Glutamatergic neuron (in vitro differentiated cells): ENCODE results near the gene HNRNPUL1. TPM values are rescaled to one million over a fixed set of nuclear protein-coding genes. Genes with fewer than 3 reads are reported as not detected.

Experiments used
- DNase-seq: peaks from one replicate; pipeline ENCODE4 v3.0.0; 2022
- H3K27ac Mint-ChIP-seq: one replicate; pipeline ENCODE4 v1.8.0; 2020; ENCODE audit warnings: mild to moderate bottlenecking, mixed read lengths, inconsistent platforms; ENCODE audit not compliant: unreplicated experiment
- H3K27me3 Mint-ChIP-seq: one replicate; pipeline ENCODE4 v1.8.0; 2020; ENCODE audit warnings: mild to moderate bottlenecking, moderate library complexity, mixed read lengths, inconsistent platforms; ENCODE audit not compliant: unreplicated experiment
- H3K36me3 Mint-ChIP-seq: one replicate; pipeline ENCODE4 v1.8.0; 2020; ENCODE audit warnings: mild to moderate bottlenecking, mixed read lengths, inconsistent platforms; ENCODE audit not compliant: unreplicated experiment
- H3K4me1 Mint-ChIP-seq: one replicate; pipeline ENCODE4 v1.8.0; 2020; ENCODE audit warnings: mild to moderate bottlenecking, low read depth, mixed read lengths, inconsistent platforms; ENCODE audit not compliant: unreplicated experiment
- H3K4me3 Mint-ChIP-seq: one replicate; pipeline ENCODE4 v1.8.0; 2020; ENCODE audit warnings: mild to moderate bottlenecking, mixed read lengths, inconsistent platforms; ENCODE audit not compliant: unreplicated experiment
- H3K9me3 Mint-ChIP-seq: one replicate; pipeline ENCODE4 v1.8.0; 2020; ENCODE audit warnings: mild to moderate bottlenecking, moderate library complexity, mixed read lengths, inconsistent platforms; ENCODE audit not compliant: unreplicated experiment
- total RNA-seq: library from RNA; stranded (reverse); fragmentation: NEBNext Ultra II Directional; extraction: Animal tissue kit (Norgen Biotek cat#: 25700); gene quantifications from one replicate; pipeline ENCODE4 v1.2.1, GENCODE V29; 2021; ENCODE audit not compliant: unreplicated experiment
- TF ChIP-seq, protein P1 (sequence below): fragments of 200-600 bp; sonication (generic); IDR thresholded peaks from one replicate; pipeline ENCODE4 v1.5.0; 2021; ENCODE audit not compliant: partially characterized antibody, unreplicated experiment

HNRNPUL1 gene
- total RNA-seq, 1 donor from 2014 or later = 201 TPM

DNA sequence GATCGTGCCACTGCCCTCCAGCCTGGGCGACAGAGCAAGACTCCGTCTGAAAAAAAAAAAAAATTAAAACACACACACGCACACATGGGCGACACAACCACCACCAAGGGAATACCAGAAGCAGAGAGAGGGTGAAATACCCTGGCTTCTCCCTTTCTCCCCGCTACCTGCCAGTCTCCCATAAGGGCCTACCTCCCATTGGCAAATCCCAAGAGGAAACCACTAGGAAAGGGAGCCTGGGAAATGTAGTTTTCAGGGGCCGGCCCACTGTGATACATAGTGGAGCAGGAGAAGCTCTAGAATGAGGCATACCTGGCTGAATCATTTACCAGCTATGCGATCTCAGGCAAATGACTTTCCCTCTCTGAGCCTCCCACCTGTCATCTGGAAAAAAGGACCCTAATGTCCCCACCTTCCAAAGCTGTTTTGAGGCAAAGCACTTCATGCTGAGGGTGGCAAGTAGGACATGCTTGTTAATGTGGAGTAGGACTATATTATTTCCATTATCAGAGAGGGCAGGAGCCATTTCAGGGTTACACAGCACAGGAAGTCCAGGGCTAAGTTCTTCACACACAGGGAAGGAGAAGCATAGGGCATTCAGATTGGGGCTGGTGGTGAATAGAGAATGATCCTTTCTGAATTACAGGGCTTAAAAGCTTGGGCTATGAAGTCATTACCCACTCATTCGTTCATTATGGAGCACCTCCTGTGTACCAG, 14.3 kb upstream of the HNRNPUL1 start:
- H3K27me3 Mint-ChIP-seq = peaks cover 2% of the 10 kb centered on the region
- H3K36me3 Mint-ChIP-seq = no peaks in the 10 kb centered on the region
- H3K27ac Mint-ChIP-seq = no peak overlapping the region
- TF ChIP-seq, protein P1, sequence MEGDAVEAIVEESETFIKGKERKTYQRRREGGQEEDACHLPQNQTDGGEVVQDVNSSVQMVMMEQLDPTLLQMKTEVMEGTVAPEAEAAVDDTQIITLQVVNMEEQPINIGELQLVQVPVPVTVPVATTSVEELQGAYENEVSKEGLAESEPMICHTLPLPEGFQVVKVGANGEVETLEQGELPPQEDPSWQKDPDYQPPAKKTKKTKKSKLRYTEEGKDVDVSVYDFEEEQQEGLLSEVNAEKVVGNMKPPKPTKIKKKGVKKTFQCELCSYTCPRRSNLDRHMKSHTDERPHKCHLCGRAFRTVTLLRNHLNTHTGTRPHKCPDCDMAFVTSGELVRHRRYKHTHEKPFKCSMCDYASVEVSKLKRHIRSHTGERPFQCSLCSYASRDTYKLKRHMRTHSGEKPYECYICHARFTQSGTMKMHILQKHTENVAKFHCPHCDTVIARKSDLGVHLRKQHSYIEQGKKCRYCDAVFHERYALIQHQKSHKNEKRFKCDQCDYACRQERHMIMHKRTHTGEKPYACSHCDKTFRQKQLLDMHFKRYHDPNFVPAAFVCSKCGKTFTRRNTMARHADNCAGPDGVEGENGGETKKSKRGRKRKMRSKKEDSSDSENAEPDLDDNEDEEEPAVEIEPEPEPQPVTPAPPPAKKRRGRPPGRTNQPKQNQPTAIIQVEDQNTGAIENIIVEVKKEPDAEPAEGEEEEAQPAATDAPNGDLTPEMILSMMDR = no peak
- H3K4me3 Mint-ChIP-seq = no peak overlapping the region
- peaks cover 3% of the 10 kb centered on the region for H3K9me3 Mint-ChIP-seq
- no peak for DNase-seq
- H3K4me1 Mint-ChIP-seq = no peaks in the 10 kb centered on the region

DNA sequence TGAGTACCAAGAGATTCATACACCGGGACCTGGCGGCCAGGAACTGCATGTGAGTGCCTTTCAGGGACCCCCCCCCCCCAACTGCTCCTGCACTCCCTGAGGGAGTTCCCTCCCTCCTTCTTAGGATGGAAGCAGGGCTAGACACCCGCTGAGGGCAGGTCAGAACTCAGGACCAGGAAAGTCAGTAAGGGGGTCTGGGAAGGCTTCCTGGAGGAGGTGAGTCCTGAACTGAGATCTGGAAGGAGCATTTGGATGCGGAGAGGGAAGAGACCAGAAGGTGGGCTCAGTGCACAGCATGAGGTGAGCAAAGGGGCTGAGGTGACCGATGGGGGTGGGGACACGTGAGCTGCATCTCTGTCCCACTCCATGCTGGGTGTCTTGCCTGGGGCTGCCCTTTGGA, 10.5 kb upstream of the HNRNPUL1 start:
- no peaks in the 10 kb centered on the region for H3K36me3 Mint-ChIP-seq
- H3K4me1 Mint-ChIP-seq = no peaks in the 10 kb centered on the region
- DNase-seq = no peak
- no peak overlapping the region for H3K27ac Mint-ChIP-seq
- peaks cover 3% of the 10 kb centered on the region for H3K9me3 Mint-ChIP-seq
- TF ChIP-seq, protein P1 = no peak
- no peak overlapping the region for H3K4me3 Mint-ChIP-seq
- H3K27me3 Mint-ChIP-seq = peaks cover 4% of the 10 kb centered on the region

DNA sequence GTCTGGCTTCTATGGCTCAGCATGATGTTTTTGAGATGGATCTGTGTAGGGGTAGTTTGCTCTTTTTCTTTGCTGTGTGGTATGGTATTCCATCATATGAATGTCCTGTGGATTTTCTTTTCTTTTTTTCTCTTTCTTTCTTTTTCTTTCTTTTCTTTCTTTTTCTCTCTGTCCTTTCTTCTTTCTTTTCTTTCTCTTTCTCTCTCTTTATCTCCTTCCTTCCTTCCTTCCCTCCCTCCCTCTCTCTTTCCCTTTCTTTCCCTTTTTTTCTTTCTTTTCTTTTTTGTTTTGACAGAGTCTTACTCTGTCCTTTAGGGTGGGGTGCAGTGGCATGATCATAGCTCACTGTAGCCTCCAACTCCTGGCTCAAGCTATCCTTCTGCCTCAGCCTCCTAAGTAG, 9.0 kb upstream of the HNRNPUL1 start:
- no peak overlapping the region for H3K4me3 Mint-ChIP-seq
- no peaks in the 10 kb centered on the region for H3K4me1 Mint-ChIP-seq
- peaks cover 4% of the 10 kb centered on the region for H3K9me3 Mint-ChIP-seq
- H3K36me3 Mint-ChIP-seq = no peaks in the 10 kb centered on the region
- DNase-seq = no peak
- TF ChIP-seq, protein P1 = no peak
- no peak overlapping the region for H3K27ac Mint-ChIP-seq
- H3K27me3 Mint-ChIP-seq = peaks cover 4% of the 10 kb centered on the region

DNA sequence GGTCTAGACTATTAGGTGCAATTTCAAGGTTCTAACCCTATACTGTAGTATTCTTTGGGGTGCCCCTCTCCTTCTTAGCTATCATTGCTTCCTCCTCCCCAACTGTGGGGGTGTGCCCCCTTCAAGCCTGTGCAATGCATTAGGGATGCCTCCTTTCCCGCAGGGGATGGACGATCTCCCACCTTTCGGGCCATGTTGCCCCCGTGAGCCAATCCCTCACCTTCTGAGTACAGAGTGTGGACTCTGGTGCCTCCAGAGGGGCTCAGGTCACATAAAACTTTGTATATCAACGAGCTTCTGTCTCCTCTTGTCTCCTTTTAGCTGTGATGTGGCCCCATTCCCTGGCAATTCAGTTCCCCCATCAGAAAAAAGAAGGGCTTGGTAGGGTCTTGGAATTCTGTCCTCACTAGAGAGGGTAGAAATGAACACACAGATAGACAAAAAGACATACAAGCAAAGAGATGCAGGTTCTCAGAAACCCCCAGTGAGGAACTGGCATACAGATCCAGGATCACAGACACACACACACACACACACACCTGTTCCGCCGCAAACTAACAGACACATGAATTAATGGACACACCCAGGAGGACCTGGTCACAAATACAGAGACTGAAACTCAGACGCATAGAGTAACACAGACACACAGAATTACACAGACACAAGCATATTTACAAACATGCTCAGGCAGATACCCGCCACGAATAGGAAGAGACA, 2.5 kb upstream of the HNRNPUL1 start:
- Mint-ChIP-seq H3K9me3 (peaks cover 20% of the 10 kb centered on the region), H3K36me3 (no peaks in the 10 kb centered on the region), H3K27ac (peak overlapping the region; percentile 97), H3K4me1 (peaks cover 16% of the 10 kb centered on the region), H3K27me3 (peaks cover 9% of the 10 kb centered on the region), H3K4me3 (peak overlapping the region; percentile 94)
- TF ChIP-seq, protein P1 = no peak
- no peak for DNase-seq
